Osteocyte (in vitro differentiated cells): ENCODE results near the gene NBAS. TPM values are rescaled to one million over a fixed set of nuclear protein-coding genes. Genes with fewer than 3 reads are reported as not detected.

Experiments used
- DNase-seq: peaks from one replicate; pipeline ENCODE4 v3.0.0; 2021; ENCODE audit warnings: mixed read lengths; ENCODE audit not compliant: unreplicated experiment; ENCODE audit errors: extremely low spot score
- H3K27ac Mint-ChIP-seq: one replicate; pipeline ENCODE4 v1.8.0; 2021; ENCODE audit warnings: mild to moderate bottlenecking, mixed read lengths; ENCODE audit not compliant: unreplicated experiment
- H3K27me3 Mint-ChIP-seq: one replicate; pipeline ENCODE4 v1.8.0; 2021; ENCODE audit warnings: mixed read lengths; ENCODE audit not compliant: unreplicated experiment
- H3K36me3 Mint-ChIP-seq: one replicate; pipeline ENCODE4 v1.8.0; 2021; ENCODE audit warnings: mixed read lengths; ENCODE audit not compliant: unreplicated experiment
- H3K4me1 Mint-ChIP-seq: one replicate; pipeline ENCODE4 v1.8.0; 2021; ENCODE audit warnings: mixed read lengths; ENCODE audit not compliant: unreplicated experiment
- H3K4me3 Mint-ChIP-seq: one replicate; pipeline ENCODE4 v1.8.0; 2021; ENCODE audit warnings: mild to moderate bottlenecking, moderate library complexity, mixed read lengths; ENCODE audit not compliant: unreplicated experiment
- H3K9me3 Mint-ChIP-seq: one replicate; pipeline ENCODE4 v1.8.0; 2021; ENCODE audit warnings: mixed read lengths; ENCODE audit not compliant: unreplicated experiment
- total RNA-seq: library from RNA; stranded (reverse); gene quantifications from 2 replicates; pipeline ENCODE4 v1.2.1, GENCODE V29; 2021
- TF ChIP-seq, protein P1 (sequence below): fragments of 200-600 bp; sonication (generic); IDR thresholded peaks from 2 replicates; pipeline ENCODE4 v1.5.0; 2021; ENCODE audit warnings: antibody characterized with exemption, mild to moderate bottlenecking, moderate library complexity

The NBAS gene
- total RNA-seq, 1 donor from 2014 or later, result 43.6 TPM

DNA sequence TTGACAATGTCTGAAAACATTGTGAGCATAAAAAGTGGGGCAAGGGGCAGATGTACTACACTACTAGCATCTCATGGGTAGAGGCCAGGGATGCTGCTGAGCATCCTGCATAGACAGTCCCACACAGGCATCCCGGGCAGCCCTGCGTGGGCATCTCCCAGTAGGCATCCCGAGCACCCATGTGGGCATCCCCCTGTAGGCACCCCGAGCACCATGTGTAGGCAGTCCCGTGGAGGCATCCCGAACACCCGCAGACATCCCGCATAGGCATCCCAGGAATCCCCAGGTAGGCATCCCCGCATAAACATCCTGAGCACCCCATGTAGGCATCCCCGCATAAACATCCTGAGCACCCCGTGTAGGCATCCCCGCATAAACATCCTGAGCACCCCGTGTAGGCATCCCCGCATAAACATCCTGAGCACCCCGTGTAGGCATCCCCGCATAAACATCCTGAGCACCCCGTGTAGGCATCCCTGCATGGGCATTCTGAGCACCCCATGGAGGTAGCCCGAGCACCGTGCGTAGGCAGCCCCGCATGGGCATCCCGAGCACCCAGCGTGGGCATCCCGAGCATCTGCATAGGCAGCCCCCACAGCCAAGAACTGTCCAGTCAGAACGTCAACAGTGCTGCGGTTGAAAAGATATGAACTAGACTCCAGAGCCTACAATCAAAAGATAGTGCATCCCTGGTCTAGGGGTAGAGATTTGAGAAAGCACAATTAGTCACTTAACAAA is 273.5 kb downstream of the NBAS start:
- no peak overlapping the region for H3K27ac Mint-ChIP-seq
- H3K4me1 Mint-ChIP-seq, result no peaks in the 10 kb centered on the region
- H3K9me3 Mint-ChIP-seq, result no peaks in the 10 kb centered on the region
- TF ChIP-seq, protein P1, sequence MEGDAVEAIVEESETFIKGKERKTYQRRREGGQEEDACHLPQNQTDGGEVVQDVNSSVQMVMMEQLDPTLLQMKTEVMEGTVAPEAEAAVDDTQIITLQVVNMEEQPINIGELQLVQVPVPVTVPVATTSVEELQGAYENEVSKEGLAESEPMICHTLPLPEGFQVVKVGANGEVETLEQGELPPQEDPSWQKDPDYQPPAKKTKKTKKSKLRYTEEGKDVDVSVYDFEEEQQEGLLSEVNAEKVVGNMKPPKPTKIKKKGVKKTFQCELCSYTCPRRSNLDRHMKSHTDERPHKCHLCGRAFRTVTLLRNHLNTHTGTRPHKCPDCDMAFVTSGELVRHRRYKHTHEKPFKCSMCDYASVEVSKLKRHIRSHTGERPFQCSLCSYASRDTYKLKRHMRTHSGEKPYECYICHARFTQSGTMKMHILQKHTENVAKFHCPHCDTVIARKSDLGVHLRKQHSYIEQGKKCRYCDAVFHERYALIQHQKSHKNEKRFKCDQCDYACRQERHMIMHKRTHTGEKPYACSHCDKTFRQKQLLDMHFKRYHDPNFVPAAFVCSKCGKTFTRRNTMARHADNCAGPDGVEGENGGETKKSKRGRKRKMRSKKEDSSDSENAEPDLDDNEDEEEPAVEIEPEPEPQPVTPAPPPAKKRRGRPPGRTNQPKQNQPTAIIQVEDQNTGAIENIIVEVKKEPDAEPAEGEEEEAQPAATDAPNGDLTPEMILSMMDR, result no peak
- H3K27me3 Mint-ChIP-seq, result no peaks in the 10 kb centered on the region
- no peak for DNase-seq
- no peak overlapping the region for H3K4me3 Mint-ChIP-seq
- H3K36me3 Mint-ChIP-seq, result peaks cover 21% of the 10 kb centered on the region

DNA sequence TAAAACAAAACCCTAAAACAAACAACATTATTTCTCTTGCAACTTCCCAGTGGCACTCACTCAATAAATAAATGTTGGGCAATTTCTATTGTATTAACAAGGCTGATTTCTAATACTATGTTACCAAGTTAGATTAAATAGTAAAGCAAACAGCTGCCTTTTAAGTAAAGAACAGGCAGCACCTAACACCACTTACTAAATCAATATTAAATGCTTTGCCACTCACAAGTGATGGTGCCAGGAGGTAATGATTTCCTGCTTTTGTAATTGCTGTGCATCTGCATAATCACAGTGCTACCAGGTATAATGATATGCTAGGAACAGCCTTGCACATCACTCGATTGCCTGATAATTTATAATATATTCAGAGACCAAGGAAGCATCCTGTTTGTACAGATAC is 276.5 kb downstream of the NBAS start:
- H3K4me1 Mint-ChIP-seq, result peaks cover 3% of the 10 kb centered on the region
- no peak overlapping the region for H3K27ac Mint-ChIP-seq
- TF ChIP-seq, protein P1, result no peak
- H3K27me3 Mint-ChIP-seq, result no peaks in the 10 kb centered on the region
- peaks cover 23% of the 10 kb centered on the region for H3K36me3 Mint-ChIP-seq
- H3K9me3 Mint-ChIP-seq, result no peaks in the 10 kb centered on the region
- no peak overlapping the region for H3K4me3 Mint-ChIP-seq
- DNase-seq, result no peak

DNA sequence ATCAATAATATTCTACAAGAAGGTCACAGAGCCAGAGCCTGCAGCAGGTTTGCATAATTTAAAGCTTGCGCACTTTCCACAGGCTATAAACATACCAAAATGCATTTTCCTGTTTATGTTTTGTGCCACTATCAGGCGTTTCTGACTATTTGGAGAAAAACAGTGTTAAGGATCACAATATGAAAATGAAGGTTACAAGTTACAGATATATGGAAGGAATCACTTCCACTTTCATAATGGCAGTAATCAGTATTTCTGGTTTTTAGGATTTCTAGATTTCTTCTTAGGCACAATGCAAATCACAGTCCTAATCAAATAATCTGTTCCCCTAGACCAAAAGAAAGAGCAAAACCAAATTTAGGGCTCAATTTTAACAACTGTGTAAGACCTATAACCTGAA is 279.5 kb downstream of the NBAS start:
- Mint-ChIP-seq H3K27me3 (no peaks in the 10 kb centered on the region), H3K36me3 (peaks cover 26% of the 10 kb centered on the region), H3K27ac (no peak overlapping the region), H3K9me3 (no peaks in the 10 kb centered on the region), H3K4me3 (no peak overlapping the region), H3K4me1 (peaks cover 3% of the 10 kb centered on the region)
- DNase-seq, result no peak
- TF ChIP-seq, protein P1, result no peak

DNA sequence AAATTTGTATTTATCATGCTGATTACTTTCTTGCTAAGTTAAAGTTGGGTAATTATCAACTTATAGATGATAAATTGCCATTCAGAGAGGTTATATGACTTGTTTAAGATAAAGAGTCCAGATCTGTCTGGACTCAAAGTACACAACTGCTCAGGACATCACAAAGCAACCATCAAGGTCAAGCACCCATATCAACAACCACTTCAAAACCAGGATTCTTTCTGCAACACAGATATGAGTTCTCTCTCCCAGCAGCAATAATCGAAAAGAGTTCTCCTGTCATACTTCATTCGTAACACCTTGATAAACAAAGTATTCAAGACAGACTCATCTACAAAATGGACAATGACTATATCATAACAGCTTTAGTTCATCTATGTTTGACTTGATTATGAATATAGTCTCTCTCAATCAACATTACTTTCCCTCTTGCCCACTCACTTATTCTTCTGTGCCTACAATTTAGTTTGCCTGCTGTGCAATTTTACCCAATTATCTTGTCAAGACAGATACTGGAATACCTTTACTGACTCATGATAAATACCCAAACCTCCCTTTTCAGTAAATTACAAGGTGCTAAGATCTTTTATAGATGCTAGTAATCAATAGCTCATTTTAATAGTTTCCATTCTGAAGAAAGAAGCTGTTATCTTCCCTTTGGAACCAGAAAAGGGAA is 281.8 kb downstream of the NBAS start:
- H3K36me3 Mint-ChIP-seq, result peaks cover 29% of the 10 kb centered on the region
- H3K27ac Mint-ChIP-seq, result no peak overlapping the region
- DNase-seq, result no peak
- no peaks in the 10 kb centered on the region for H3K9me3 Mint-ChIP-seq
- no peaks in the 10 kb centered on the region for H3K27me3 Mint-ChIP-seq
- H3K4me1 Mint-ChIP-seq, result peaks cover 3% of the 10 kb centered on the region
- TF ChIP-seq, protein P1, result no peak
- no peak overlapping the region for H3K4me3 Mint-ChIP-seq

DNA sequence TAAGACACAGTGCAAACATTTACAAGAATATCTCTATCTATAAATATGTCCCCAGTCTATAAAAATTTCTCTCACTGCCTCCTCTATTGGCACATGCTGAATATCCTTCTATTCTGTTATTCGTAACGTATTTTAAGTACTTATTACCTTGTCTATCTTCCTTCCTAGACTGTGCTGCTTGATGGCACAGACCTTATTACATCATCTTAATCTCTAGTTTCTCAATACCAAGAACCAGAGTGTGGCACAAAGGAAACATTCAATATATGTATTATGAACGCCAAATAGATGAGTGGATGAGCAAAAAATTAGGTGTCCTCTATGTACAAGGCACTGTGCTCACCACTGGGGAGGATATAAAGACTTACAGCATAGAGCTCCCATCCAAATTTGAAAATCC is 282.8 kb downstream of the NBAS start:
- Mint-ChIP-seq H3K36me3 (peaks cover 30% of the 10 kb centered on the region), H3K9me3 (no peaks in the 10 kb centered on the region), H3K27ac (no peak overlapping the region), H3K27me3 (no peaks in the 10 kb centered on the region), H3K4me3 (no peak overlapping the region), H3K4me1 (peaks cover 3% of the 10 kb centered on the region)
- DNase-seq, result no peak
- TF ChIP-seq, protein P1, result no peak
